ENCODE measurements around the gene MRPL17. TPM values are rescaled to one million over a fixed set of nuclear protein-coding genes. Genes with fewer than 3 reads are reported as not detected.

The MRPL17 gene
- polyA plus RNA-seq, 1 donor (not counting 4 experiments of a cell fraction or from before 2014, with no cell fraction given), result 96.3 TPM

DNA sequence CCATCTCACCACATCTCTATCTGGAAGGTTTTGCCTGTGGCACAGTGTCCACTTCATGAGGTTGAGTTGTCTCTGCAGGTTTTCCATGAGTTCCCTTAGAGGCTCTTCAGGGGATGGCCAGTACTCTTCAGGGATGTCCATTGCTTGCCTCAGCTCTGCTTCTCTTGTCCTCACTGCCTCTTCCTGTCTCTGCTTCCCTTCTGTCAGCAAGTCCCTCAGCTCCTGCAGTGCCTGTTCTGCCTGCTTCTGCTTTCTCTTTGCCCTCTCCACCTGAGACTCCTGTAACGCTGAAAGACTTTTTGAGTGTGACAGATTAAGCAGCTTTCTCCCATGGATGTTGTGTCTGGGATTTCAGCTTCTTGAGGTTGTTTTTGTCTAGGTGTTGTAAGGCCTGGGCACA is 38.2 kb upstream of the MRPL17 start:
- no peak overlapping the region for H3K4me2 ChIP-seq (ENCODE audit: control insufficient read depth, extremely low read depth, insufficient read depth, low read depth, low read length)
- H3K79me2 ChIP-seq (ENCODE audit: control insufficient read depth, insufficient read depth, low read length), result no peaks in the 10 kb centered on the region
- H3K4me1 ChIP-seq (ENCODE audit: control insufficient read depth, extremely low read depth, insufficient read depth, low read length), result no peaks in the 10 kb centered on the region
- H3K27me3 ChIP-seq (ENCODE audit: control insufficient read depth, extremely low read depth, insufficient read depth, low read length), result no peaks in the 10 kb centered on the region
- no peaks in the 10 kb centered on the region for H3K9me1 ChIP-seq (ENCODE audit: control insufficient read depth, extremely low read depth, insufficient read depth, low read length)
- no peaks in the 10 kb centered on the region for H4K20me1 ChIP-seq (ENCODE audit: control insufficient read depth, extremely low read depth, insufficient read depth, low read length)
- DNase-seq (ENCODE audit: low read depth, low spot score) (no peak), FAIRE-seq (no peak)
- no peak overlapping the region for H2AFZ ChIP-seq (ENCODE audit: control insufficient read depth, low read length)
- no peak for TF ChIP-seq EZH2 (IDR thresholded peaks at IDR 0.05; ENCODE audit: low read length)
- no peak for TF ChIP-seq CTCF (optimal IDR thresholded peaks at IDR 0.05 in 1 of 3, IDR thresholded peaks at IDR 0.05 in 1 of 3, conservative IDR thresholded peaks at IDR 0.05 in 1 of 3; ENCODE audit: extremely low read depth in 1 of 3, insufficient read depth in 2 of 3, low read length in 3 of 3)
- dilution Hi-C loops (cut with MboI; ENCODE audit: extremely low pct_ligation_motif_present, low sequenced_read_pairs), result no loop called here
- H3K27ac ChIP-seq (ENCODE audit: control insufficient read depth, insufficient read depth, low read length), result no peak overlapping the region
- no peaks in the 10 kb centered on the region for H3K9me3 ChIP-seq (ENCODE audit: control insufficient read depth, low read depth, low read length)
- no peak overlapping the region for H3K9ac ChIP-seq (ENCODE audit: control insufficient read depth, extremely low read depth, insufficient read depth, low read length)
- no peak overlapping the region for H3K4me3 ChIP-seq (ENCODE audit: control insufficient read depth in 2 of 3, extremely low read depth in 1 of 3, insufficient read depth in 2 of 3, low read depth in 1 of 3, low read length in 3 of 3)
- H3K36me3 ChIP-seq (ENCODE audit: control insufficient read depth in 2 of 2, extremely low read depth in 1 of 2, insufficient read depth in 2 of 2, low read length in 2 of 2), result no peaks in the 10 kb centered on the region

DNA sequence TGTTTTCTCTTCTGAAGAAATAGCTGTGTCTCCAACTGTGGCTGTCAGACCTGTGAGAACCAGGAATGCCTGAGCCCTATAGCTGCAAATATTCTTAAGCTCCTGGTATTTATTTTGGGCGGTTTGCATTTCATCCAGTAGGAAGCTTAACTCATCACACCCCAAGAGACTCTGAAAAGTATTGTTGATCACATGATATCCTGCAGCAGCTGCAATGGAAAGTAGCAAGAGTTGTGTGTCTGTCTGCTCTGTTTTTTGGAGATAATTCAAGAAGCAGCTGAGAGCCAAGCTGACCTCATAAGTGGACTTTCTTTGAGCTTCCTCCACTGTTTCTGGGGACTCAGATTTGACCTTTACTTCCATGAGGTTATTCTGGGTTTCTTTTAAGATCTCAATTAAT is 36.4 kb upstream of the MRPL17 start:
- no peaks in the 10 kb centered on the region for H3K9me3 ChIP-seq (ENCODE audit: control insufficient read depth, low read depth, low read length)
- no peak overlapping the region for H3K4me2 ChIP-seq (ENCODE audit: control insufficient read depth, extremely low read depth, insufficient read depth, low read depth, low read length)
- no peaks in the 10 kb centered on the region for H4K20me1 ChIP-seq (ENCODE audit: control insufficient read depth, extremely low read depth, insufficient read depth, low read length)
- H3K79me2 ChIP-seq (ENCODE audit: control insufficient read depth, insufficient read depth, low read length), result no peaks in the 10 kb centered on the region
- no peak overlapping the region for H3K4me3 ChIP-seq (ENCODE audit: control insufficient read depth in 2 of 3, extremely low read depth in 1 of 3, insufficient read depth in 2 of 3, low read depth in 1 of 3, low read length in 3 of 3)
- DNase-seq (ENCODE audit: low read depth, low spot score) (no peak), FAIRE-seq (no peak)
- TF ChIP-seq EZH2 (IDR thresholded peaks at IDR 0.05; ENCODE audit: low read length) (no peak), CTCF (optimal IDR thresholded peaks at IDR 0.05 in 1 of 3, IDR thresholded peaks at IDR 0.05 in 1 of 3, conservative IDR thresholded peaks at IDR 0.05 in 1 of 3; ENCODE audit: extremely low read depth in 1 of 3, insufficient read depth in 2 of 3, low read length in 3 of 3) (no peak)
- no peaks in the 10 kb centered on the region for H3K36me3 ChIP-seq (ENCODE audit: control insufficient read depth in 2 of 2, extremely low read depth in 1 of 2, insufficient read depth in 2 of 2, low read length in 2 of 2)
- no peaks in the 10 kb centered on the region for H3K9me1 ChIP-seq (ENCODE audit: control insufficient read depth, extremely low read depth, insufficient read depth, low read length)
- no peaks in the 10 kb centered on the region for H3K4me1 ChIP-seq (ENCODE audit: control insufficient read depth, extremely low read depth, insufficient read depth, low read length)
- no peak overlapping the region for H3K27ac ChIP-seq (ENCODE audit: control insufficient read depth, insufficient read depth, low read length)
- dilution Hi-C loops (cut with MboI; ENCODE audit: extremely low pct_ligation_motif_present, low sequenced_read_pairs), result no loop called here
- H2AFZ ChIP-seq (ENCODE audit: control insufficient read depth, low read length), result no peak overlapping the region
- no peak overlapping the region for H3K9ac ChIP-seq (ENCODE audit: control insufficient read depth, extremely low read depth, insufficient read depth, low read length)
- no peaks in the 10 kb centered on the region for H3K27me3 ChIP-seq (ENCODE audit: control insufficient read depth, extremely low read depth, insufficient read depth, low read length)

Measured in keratinocyte (primary cell).